Neural cell (in vitro differentiated cells): ENCODE data around the gene PRKX. TPM values are rescaled to one million over a fixed set of nuclear protein-coding genes. Genes with fewer than 3 reads are reported as not detected.
"Not testable (repeated sequence)": the region's sequence is repeated elsewhere in the genome, so short reads cannot be mapped to it uniquely, and the experiment has no call there.

Experiments used
- H2AFZ ChIP-seq: fragments of 200-600, 300-800 bp; sonication (generic), shearing (Covaris generic); 2 replicates; pipeline ENCODE4 v1.6.0; 2014; ENCODE audit warnings: low read depth, mild to moderate bottlenecking, antibody characterized with exemption, low read length, moderate library complexity
- H3F3A ChIP-seq: fragments of 200-600 bp; shearing (Covaris generic); 2 replicates; pipeline ENCODE4 v1.6.1; 2016; ENCODE audit warnings: mild to moderate bottlenecking, moderate library complexity, mixed read lengths, antibody characterized with exemption, low read length; ENCODE audit not compliant: insufficient read depth, poor library complexity, severe bottlenecking
- H3K27ac ChIP-seq: fragments of 200-600, 300-800 bp; sonication (generic), shearing (Covaris generic); 2 replicates; pipeline ENCODE4 v1.5.1; 2014; ENCODE audit warnings: mild to moderate bottlenecking, low read length, moderate library complexity
- H3K27me3 ChIP-seq: fragments of 300-800, 200-600 bp; sonication (generic), shearing (Covaris generic); 2 replicates; pipeline ENCODE4 v1.6.0; 2014; ENCODE audit warnings: mild to moderate bottlenecking, low read depth, low read length, moderate library complexity; ENCODE audit not compliant: insufficient read depth
- H3K36me3 ChIP-seq: fragments of 300-800, 200-600 bp; sonication (generic), shearing (Covaris generic); 2 replicates; pipeline ENCODE4 v1.5.1; 2014; ENCODE audit warnings: mild to moderate bottlenecking, antibody characterized with exemption, low read length, moderate library complexity; ENCODE audit not compliant: insufficient read depth
- H3K4me2 ChIP-seq: fragments of 300-800, 200-600 bp; sonication (generic), shearing (Covaris generic); 2 replicates; pipeline ENCODE4 v1.6.0; 2014; ENCODE audit warnings: mild to moderate bottlenecking, low read length
- H3K4me3 ChIP-seq: fragments of 300-800, 200-600 bp; sonication (generic), shearing (Covaris generic); 2 replicates; pipeline ENCODE4 v1.5.1; 2014; ENCODE audit warnings: mild to moderate bottlenecking, low read length, moderate library complexity
- H3K79me2 ChIP-seq: fragments of 200-600 bp; shearing (Covaris generic); replicated peaks from 2 replicates; pipeline ENCODE4 v1.6.0; 2014; ENCODE audit warnings: mild to moderate bottlenecking, low read length, moderate library complexity; ENCODE audit not compliant: insufficient read depth
- H3K9ac ChIP-seq: fragments of 300-800, 200-600 bp; sonication (generic), shearing (Covaris generic); 2 replicates; pipeline ENCODE4 v1.6.1; 2016; ENCODE audit warnings: mild to moderate bottlenecking, low read length, mixed read lengths
- H3K9me2 ChIP-seq: fragments of 200-600 bp; shearing (Covaris generic); 2 replicates; pipeline ENCODE4 v1.6.1; 2016; ENCODE audit warnings: mild to moderate bottlenecking, low read length, mixed read lengths; ENCODE audit not compliant: insufficient read depth
- H3K9me3 ChIP-seq: fragments of 200-600, 300-800 bp; sonication (generic), shearing (Covaris generic); 2 replicates; pipeline ENCODE4 v1.6.1; 2016; ENCODE audit warnings: mild to moderate bottlenecking, mixed run types, low read length, moderate library complexity, mixed read lengths
- H4K20me1 ChIP-seq: fragments of 200-600 bp; shearing (Covaris generic); 2 replicates; pipeline ENCODE4 v1.6.1; 2016; ENCODE audit warnings: mild to moderate bottlenecking, mixed run types; ENCODE audit not compliant: insufficient read depth
- CTCF ChIP-seq: fragments of 450-650 bp; IDR thresholded peaks from 2 replicates; pipeline ENCODE4 v1.5.1; 2014; ENCODE audit warnings: antibody characterized with exemption, mild to moderate bottlenecking, moderate library complexity; ENCODE audit not compliant: poor library complexity, severe bottlenecking
- EP300 ChIP-seq: fragments of 450-650 bp; conservative IDR thresholded peaks from 2 replicates; pipeline ENCODE4 v1.6.1; 2014; ENCODE audit warnings: antibody characterized with exemption, mild to moderate bottlenecking, moderate library complexity; ENCODE audit not compliant: poor library complexity, severe bottlenecking
- EZH2 ChIP-seq: fragments of 200-600, 300-800 bp; shearing (Covaris generic), sonication (generic); IDR thresholded peaks from 2 replicates; pipeline ENCODE4 v1.6.1; 2014; ENCODE audit warnings: antibody characterized with exemption, low read length, borderline replicate concordance, mild to moderate bottlenecking; ENCODE audit not compliant: insufficient read depth, poor library complexity, severe bottlenecking
- MXI1 ChIP-seq: fragments of 450-650 bp; conservative IDR thresholded peaks from 2 replicates; pipeline ENCODE4 v1.6.1; 2014; ENCODE audit warnings: antibody characterized with exemption, mild to moderate bottlenecking; ENCODE audit not compliant: poor library complexity, severe bottlenecking
- POLR2AphosphoS5 ChIP-seq: IDR thresholded peaks from 2 replicates; pipeline ENCODE4 v1.6.1; 2012
- RAD21 ChIP-seq: fragments of 450-650 bp; conservative IDR thresholded peaks from 2 replicates; pipeline ENCODE4 v1.6.1; 2014; ENCODE audit warnings: antibody characterized with exemption, mild to moderate bottlenecking, moderate library complexity
- REST ChIP-seq: IDR thresholded peaks from 2 replicates; pipeline ENCODE4 v1.6.1; 2012; ENCODE audit warnings: borderline replicate concordance
- SMC3 ChIP-seq: fragments of 450-650 bp; conservative IDR thresholded peaks from 2 replicates; pipeline ENCODE4 v1.6.1; 2014; ENCODE audit warnings: antibody characterized with exemption, mild to moderate bottlenecking, moderate library complexity; ENCODE audit not compliant: poor library complexity
- TAF1 ChIP-seq: IDR thresholded peaks from 2 replicates; pipeline ENCODE4 v1.6.1; 2012; ENCODE audit warnings: low read depth
- polyA plus RNA-seq: library from polyadenylated mRNA; depleted of rRNA; stranded (reverse); fragments of >200 nt; gene quantifications from 2 replicates; pipeline ENCODE4 v1.2.3, GENCODE V29; 2014

The PRKX gene
- polyA plus RNA-seq, 1 donor from 2014 or later, result 27.4 TPM

- H3K79me2 ChIP-seq, result no peaks in the 10 kb centered on the region
- H3K36me3 ChIP-seq, result no peaks in the 10 kb centered on the region
- H2AFZ ChIP-seq, result no peak overlapping the region
- H4K20me1 ChIP-seq, result no peaks in the 10 kb centered on the region
- H3K27me3 ChIP-seq, result no peaks in the 10 kb centered on the region
- no peak overlapping the region for H3K4me3 ChIP-seq
- no peaks in the 10 kb centered on the region for H3F3A ChIP-seq
- H3K9me3 ChIP-seq, result no peaks in the 10 kb centered on the region
- no peak overlapping the region for H3K27ac ChIP-seq
- H3K9me2 ChIP-seq, result no peaks in the 10 kb centered on the region
- H3K9ac ChIP-seq, result no peak overlapping the region
- TF ChIP-seq REST (no peak), TAF1 (no peak), EZH2 (no peak), POLR2AphosphoS5 (no peak), SMC3 (no peak), RAD21 (no peak)
- no peak overlapping the region for H3K4me2 ChIP-seq
These were observed 4.4 kb upstream of the PRKX start for GRCh38 chrX:3717742-3718420.

GRCh38 chrX:3715921-3716320, 2.5 kb upstream of the PRKX start:
- Histone ChIP-seq H3K79me2 (peaks cover 7% of the 10 kb centered on the region), H3K9me3 (no peaks in the 10 kb centered on the region), H3K9ac (no peak overlapping the region), H3K27me3 (no peaks in the 10 kb centered on the region), H3K9me2 (no peaks in the 10 kb centered on the region), H3K27ac (no peak overlapping the region), H3K4me3 (no peak overlapping the region), H4K20me1 (no peaks in the 10 kb centered on the region), H3F3A (no peaks in the 10 kb centered on the region), H2AFZ (no peak overlapping the region), H3K36me3 (no peaks in the 10 kb centered on the region), H3K4me2 (no peak overlapping the region)
- TF ChIP-seq POLR2AphosphoS5 (no peak), EZH2 (no peak), TAF1 (no peak), RAD21 (no peak), CTCF (no peak), SMC3 (no peak), MXI1 (no peak), EP300 (no peak), REST (no peak)

GRCh38 chrX:3714706-3715479, 1.4 kb upstream of the PRKX start:
- not testable (repeated sequence) for H3K27me3 ChIP-seq, H3K4me3 ChIP-seq, H3K27ac ChIP-seq, H3F3A ChIP-seq, H3K9me2 ChIP-seq, H3K36me3 ChIP-seq, H3K9ac ChIP-seq, H3K79me2 ChIP-seq, H4K20me1 ChIP-seq, H3K4me2 ChIP-seq, H2AFZ ChIP-seq, H3K9me3 ChIP-seq
